SK-N-SH treated with all-trans-retinoic acid at 6 μM for 48 hours (cell line): ENCODE data around the gene SLC6A7.

Source experiments
- OSR1 ChIP-seq: fragments of 250-450 bp; sonication (Bioruptor Pico); IDR thresholded peaks from 2 replicates; pipeline ENCODE4 v1.8.0; 2022; ENCODE audit warnings: moderate library complexity, mild to moderate bottlenecking, inconsistent platforms
- PATZ1 ChIP-seq: fragments of 250-450 bp; sonication (Bioruptor Pico); IDR thresholded peaks from 2 replicates; pipeline ENCODE4 v1.8.0; 2020; ENCODE audit warnings: mild to moderate bottlenecking, moderate library complexity, borderline replicate concordance
- ZFP3 ChIP-seq: fragments of 250-450 bp; sonication (Bioruptor Pico); IDR thresholded peaks from 2 replicates; pipeline ENCODE4 v1.5.0; 2020; ENCODE audit warnings: mild to moderate bottlenecking, moderate library complexity
- ZNF565 ChIP-seq: fragments of 450-650 bp; formaldehyde crosslinking; conservative IDR thresholded peaks from 2 replicates; pipeline ENCODE4 v1.5.0; 2020; ENCODE audit warnings: low read depth, mild to moderate bottlenecking, moderate library complexity

GRCh38 chr5:150246835-150247234 is 57.0 kb downstream of the SLC6A7 start:
- TF ChIP-seq OSR1 (no peak), PATZ1 (CRISPR knock-in tag) (no peak), ZNF565 (no peak), ZFP3 (CRISPR knock-in tag) (no peak)
